Prostate gland (tissue), 2 donors: ENCODE results near the gene EPS8L3.

Experiments
- CTCF ChIP-seq, 4 experiments: fragments of 200-600 bp in 2 of 4; fragments of 450-650 bp in 2 of 4; sonication (generic) in 2 of 4; IDR thresholded peaks; 1 replicate in 3 of 4; 2 replicates in 1 of 4; pipeline ENCODE4 v1.5.1; 2016 to 2019; ENCODE audit warnings: antibody characterized with exemption in 4 of 4, mild to moderate bottlenecking in 2 of 4, moderate library complexity in 2 of 4
- POLR2A ChIP-seq: fragments of 450-650 bp; IDR thresholded peaks from one replicate; pipeline ENCODE4 v1.6.1; 2016; ENCODE audit warnings: antibody characterized with exemption, mild to moderate bottlenecking
- POLR2AphosphoS5 ChIP-seq: sonication (generic); formaldehyde crosslinking; IDR thresholded peaks from one replicate; pipeline ENCODE4 v1.6.1; 2017; ENCODE audit warnings: antibody characterized with exemption

- TF ChIP-seq CTCF (IDR thresholded peaks at IDR 0.05): no peak
- no peak for TF ChIP-seq POLR2A
- no peak for TF ChIP-seq POLR2AphosphoS5
These were observed 14.5 kb downstream of the EPS8L3 start for GRCh38 chr1:109749221-109749620.
